DMS53 (cell line): Measurements from ENCODE around the gene SSR4.
A peak's percentile ranks its signal among the peaks of the same experiment; 100 is the strongest.

Experiments used
- DNase-seq: peaks from one replicate; lab custom pipeline; 2025; lab: John Stamatoyannopoulos, UW

Gene SSR4

GRCh38 chrX:153830640-153831428, 36.4 kb downstream of the SSR4 start:
- peak; percentile 28 for DNase-seq

GRCh38 chrX:153831429-153832150, 37.1 kb downstream of the SSR4 start:
- no peak for DNase-seq

GRCh38 chrX:153832728-153833127, 38.3 kb downstream of the SSR4 start:
- no peak for DNase-seq

GRCh38 chrX:153836921-153837320, 42.5 kb downstream of the SSR4 start:
- no peak for DNase-seq

- DNase-seq, result no peak
Measured at GRCh38 chrX:153844509-153845082, 50.1 kb downstream of the SSR4 start.

- no peak for DNase-seq
Measured at GRCh38 chrX:153845195-153845594, 50.7 kb downstream of the SSR4 start.

- DNase-seq, result no peak
Measured at GRCh38 chrX:153845842-153846241, 51.4 kb downstream of the SSR4 start.
